BJ (cell line): Measurements from ENCODE around the gene SYT12. TPM values are rescaled to one million over a fixed set of nuclear protein-coding genes. Genes with fewer than 3 reads are reported as not detected.

Experiments used
- CTCF ChIA-PET: fragments of 350-600 bp; formaldehyde crosslinking; extraction: SDS; loops from one replicate; lab custom pipeline; 2021; ENCODE audit warnings: antibody characterized with exemption, inconsistent platforms; lab: Yijun Ruan, JAX
- POLR2A ChIA-PET: fragments of 300-600 bp; sonication (Branson Sonifier 250); formaldehyde crosslinking; extraction: SDS; loops from one replicate; lab custom pipeline; 2021; ENCODE audit warnings: antibody characterized with exemption; lab: Charles Lee
- DNase-seq: peaks from one replicate; pipeline ENCODE4 v3.0.0-alpha.2; 2011; ENCODE audit warnings: low read depth
- H3K27me3 ChIP-seq: 2 replicates; pipeline ENCODE4 v1.6.0; 2011; ENCODE audit warnings: low read length; ENCODE audit not compliant: control insufficient read depth, insufficient read depth
- H3K36me3 ChIP-seq: 2 replicates; pipeline ENCODE4 v1.5.1; 2011; ENCODE audit warnings: low read length; ENCODE audit not compliant: control insufficient read depth, insufficient read depth
- H3K4me3 ChIP-seq: 2 replicates; pipeline ENCODE4 v1.5.1; 2011; ENCODE audit warnings: low read depth, mild to moderate bottlenecking, control low read depth, low read length
- polyA plus RNA-seq: library from polyadenylated mRNA; depleted of rRNA; stranded (reverse); fragments of >200 nt; gene quantifications from 2 replicates; pipeline ENCODE4 v1.2.3, GENCODE V29; 2011
- TF ChIP-seq, protein P1 (sequence below): IDR thresholded peaks from 2 replicates; pipeline ENCODE4 v1.5.1; 2011; ENCODE audit warnings: low read depth, mild to moderate bottlenecking, control low read depth, inconsistent platforms, low read length, moderate library complexity; ENCODE audit not compliant: insufficient read depth

The SYT12 gene
- polyA plus RNA-seq, 1 experiment, result 0.13 TPM

- Histone ChIP-seq H3K36me3 (no peaks in the 10 kb centered on the region), H3K27me3 (0 out of 2 replicates have a peak, but pooled peaks cover 2% of the 10 kb centered on the region), H3K4me3 (no peak overlapping the region)
- peak; percentile 96 for DNase-seq
- TF ChIP-seq, protein P1, sequence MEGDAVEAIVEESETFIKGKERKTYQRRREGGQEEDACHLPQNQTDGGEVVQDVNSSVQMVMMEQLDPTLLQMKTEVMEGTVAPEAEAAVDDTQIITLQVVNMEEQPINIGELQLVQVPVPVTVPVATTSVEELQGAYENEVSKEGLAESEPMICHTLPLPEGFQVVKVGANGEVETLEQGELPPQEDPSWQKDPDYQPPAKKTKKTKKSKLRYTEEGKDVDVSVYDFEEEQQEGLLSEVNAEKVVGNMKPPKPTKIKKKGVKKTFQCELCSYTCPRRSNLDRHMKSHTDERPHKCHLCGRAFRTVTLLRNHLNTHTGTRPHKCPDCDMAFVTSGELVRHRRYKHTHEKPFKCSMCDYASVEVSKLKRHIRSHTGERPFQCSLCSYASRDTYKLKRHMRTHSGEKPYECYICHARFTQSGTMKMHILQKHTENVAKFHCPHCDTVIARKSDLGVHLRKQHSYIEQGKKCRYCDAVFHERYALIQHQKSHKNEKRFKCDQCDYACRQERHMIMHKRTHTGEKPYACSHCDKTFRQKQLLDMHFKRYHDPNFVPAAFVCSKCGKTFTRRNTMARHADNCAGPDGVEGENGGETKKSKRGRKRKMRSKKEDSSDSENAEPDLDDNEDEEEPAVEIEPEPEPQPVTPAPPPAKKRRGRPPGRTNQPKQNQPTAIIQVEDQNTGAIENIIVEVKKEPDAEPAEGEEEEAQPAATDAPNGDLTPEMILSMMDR, result no peak
- ChIA-PET CTCF (no interaction called here), POLR2A (no interaction called here)
Measured at GRCh38 chr11:67033661-67034166, 10.8 kb downstream of the SYT12 start.

- TF ChIP-seq, protein P1, result no peak
- POLR2A ChIA-PET, result no interaction called here
- H3K36me3 ChIP-seq, result no peaks in the 10 kb centered on the region
- H3K4me3 ChIP-seq, result no peak overlapping the region
- CTCF ChIA-PET, result no interaction called here
- 0 out of 2 replicates have a peak, but pooled peaks cover 2% of the 10 kb centered on the region for H3K27me3 ChIP-seq
- no peak for DNase-seq
Measured at GRCh38 chr11:67034350-67034749, 11.4 kb downstream of the SYT12 start.

GRCh38 chr11:67040147-67040546, 17.2 kb downstream of the SYT12 start:
- Histone ChIP-seq H3K36me3 (no peaks in the 10 kb centered on the region), H3K27me3 (peaks cover 10% of the 10 kb centered on the region), H3K4me3 (no peak overlapping the region)
- CTCF ChIA-PET, result interaction anchor here (1.2 to 2.1 kb wide), 3 partner anchors 13 to 15 kb away, joined by 3 to 5 read pairs (median 4); no protein-coding TSS in a partner anchor
- TF ChIP-seq, protein P1, result no peak
- no peak for DNase-seq
- POLR2A ChIA-PET, result interaction anchor here (0.5 kb wide), 1 partner anchor 424 kb away, joined by 5 read pairs; the partner anchor contains the start of gene RBM14

DNA sequence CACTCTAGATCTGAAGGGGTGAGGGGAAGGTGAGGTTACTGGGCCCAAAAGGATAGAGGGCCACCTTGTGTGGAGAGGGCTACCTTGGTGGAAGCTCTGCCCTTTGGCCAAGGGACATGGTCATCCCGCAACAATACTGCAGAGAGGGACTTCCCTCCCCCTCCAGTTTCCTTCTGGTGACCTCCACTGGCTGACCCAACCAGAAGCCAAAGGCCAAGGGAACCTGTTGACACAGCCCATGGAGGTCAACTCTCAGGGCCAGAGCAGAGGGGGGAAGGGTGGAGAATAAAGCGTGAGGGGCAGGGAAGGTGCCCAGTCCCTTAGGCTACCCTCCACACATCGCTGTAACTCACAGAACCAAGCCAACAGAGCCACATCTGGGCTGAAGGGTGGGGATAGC, 18.7 kb downstream of the SYT12 start:
- DNase-seq, result no peak
- Histone ChIP-seq H3K36me3 (no peaks in the 10 kb centered on the region), H3K4me3 (no peak overlapping the region), H3K27me3 (peaks cover 10% of the 10 kb centered on the region)
- ChIA-PET POLR2A (no interaction called here), CTCF (interaction anchor here (0.6 kb wide), 1 partner anchor 23 kb away, joined by 3 read pairs; no protein-coding TSS in a partner anchor)
- TF ChIP-seq, protein P1, result no peak

- CTCF ChIA-PET, result interaction anchor here (1.1 kb wide), 1 partner anchor 9 kb away, joined by 4 read pairs; no protein-coding TSS in a partner anchor
- TF ChIP-seq, protein P1, result no peak
- DNase-seq, result no peak
- POLR2A ChIA-PET, result no interaction called here
- no peaks in the 10 kb centered on the region for H3K36me3 ChIP-seq
- peaks cover 10% of the 10 kb centered on the region for H3K27me3 ChIP-seq
- H3K4me3 ChIP-seq, result no peak overlapping the region
Measured at GRCh38 chr11:67043572-67044349, 20.8 kb downstream of the SYT12 start.
